ENCODE measurements around the gene TNFRSF14. TPM values are rescaled to one million over a fixed set of nuclear protein-coding genes. Genes with fewer than 3 reads are reported as not detected.

The TNFRSF14 gene
- total RNA-seq, 3 donors from 2014 or later (not counting 1 experiment from before 2014, with no cell fraction given) = 228 to 266 (median 262) TPM

GRCh38 chr1:2508180-2508579 lies 48.0 kb upstream of the TNFRSF14 start:
- DNase-seq (no peak), ATAC-seq (no peak)
- intact Hi-C loops (cut with micrococcal nuclease) = no loop called here
- peaks cover 46% of the 10 kb centered on the region for H3K36me3 ChIP-seq (ENCODE audit: control insufficient read depth, insufficient read depth, low read length)
- Mint-ChIP-seq H3K4me3 (no peak overlapping the region), H3K27me3 (ENCODE audit: low read depth in 2 of 2) (no peaks in the 10 kb centered on the region), H3K27ac (no peak overlapping the region), H3K36me3 (no peaks in the 10 kb centered on the region), H3K4me1 (peaks cover 0 to 5% of the 10 kb centered on the region in 2 donors), H3K9me3 (no peaks in the 10 kb centered on the region)
- TF ChIP-seq CTCF (IDR thresholded peaks at IDR 0.05) = no peak
- peaks cover 6% of the 10 kb centered on the region for H3K4me1 ChIP-seq (ENCODE audit: control insufficient read depth, insufficient read depth, low read length)
- H3K4me3 ChIP-seq (ENCODE audit: low read length) = no peak overlapping the region
- no peak overlapping the region for H3K27ac ChIP-seq (ENCODE audit: low read length)
- 90% methylated on average over 20 of the region's 24 CpGs for WGBS (ENCODE audit: insufficient coverage)
- no peaks in the 10 kb centered on the region for H3K27me3 ChIP-seq (ENCODE audit: control insufficient read depth, insufficient read depth, low read length)
- H3K9me3 ChIP-seq (ENCODE audit: control insufficient read depth, insufficient read depth, low read length) = no peaks in the 10 kb centered on the region

GRCh38 chr1:2508751-2509150 lies 47.4 kb upstream of the TNFRSF14 start:
- WGBS (ENCODE audit: insufficient coverage) = 97% methylated on average over 29 of the region's 29 CpGs
- no peaks in the 10 kb centered on the region for H3K36me3 Mint-ChIP-seq
- H3K27ac Mint-ChIP-seq = no peak overlapping the region
- Histone ChIP-seq H3K36me3 (ENCODE audit: control insufficient read depth, insufficient read depth, low read length) (peaks cover 52% of the 10 kb centered on the region), H3K9me3 (ENCODE audit: control insufficient read depth, insufficient read depth, low read length) (no peaks in the 10 kb centered on the region), H3K4me1 (ENCODE audit: control insufficient read depth, insufficient read depth, low read length) (peaks cover 6% of the 10 kb centered on the region), H3K27ac (ENCODE audit: low read length) (no peak overlapping the region), H3K27me3 (ENCODE audit: control insufficient read depth, insufficient read depth, low read length) (no peaks in the 10 kb centered on the region), H3K4me3 (ENCODE audit: low read length) (no peak overlapping the region)
- no peaks in the 10 kb centered on the region for H3K27me3 Mint-ChIP-seq (ENCODE audit: low read depth in 2 of 2)
- no peaks in the 10 kb centered on the region for H3K9me3 Mint-ChIP-seq
- TF ChIP-seq CTCF (IDR thresholded peaks at IDR 0.05) = no peak
- no peak for ATAC-seq
- no peak overlapping the region for H3K4me3 Mint-ChIP-seq
- DNase-seq = no peak
- intact Hi-C loops (cut with micrococcal nuclease) = no loop called here
- peaks cover 0 to 5% of the 10 kb centered on the region in 2 donors for H3K4me1 Mint-ChIP-seq

GRCh38 chr1:2509589-2509988 lies 46.6 kb upstream of the TNFRSF14 start:
- TF ChIP-seq CTCF (IDR thresholded peaks at IDR 0.05) = no peak
- no peaks in the 10 kb centered on the region for H3K27me3 Mint-ChIP-seq (ENCODE audit: low read depth in 2 of 2)

More at GRCh38 chr1:2509589-2509988, 46.6 kb upstream of the TNFRSF14 start:
- intact Hi-C loops (cut with micrococcal nuclease) = no loop called here
- H3K4me3 Mint-ChIP-seq = no peak overlapping the region
- Histone ChIP-seq H3K27me3 (ENCODE audit: control insufficient read depth, insufficient read depth, low read length) (no peaks in the 10 kb centered on the region), H3K4me1 (ENCODE audit: control insufficient read depth, insufficient read depth, low read length) (peaks cover 6% of the 10 kb centered on the region), H3K4me3 (ENCODE audit: low read length) (no peak overlapping the region), H3K9me3 (ENCODE audit: control insufficient read depth, insufficient read depth, low read length) (no peaks in the 10 kb centered on the region), H3K27ac (ENCODE audit: low read length) (no peak overlapping the region), H3K36me3 (ENCODE audit: control insufficient read depth, insufficient read depth, low read length) (peaks cover 58% of the 10 kb centered on the region)
- H3K27ac Mint-ChIP-seq = no peak overlapping the region
- no peaks in the 10 kb centered on the region for H3K4me1 Mint-ChIP-seq
- no peak for ATAC-seq
- WGBS (ENCODE audit: insufficient coverage) = 94% methylated on average over 11 of the region's 11 CpGs
- no peaks in the 10 kb centered on the region for H3K36me3 Mint-ChIP-seq
- no peaks in the 10 kb centered on the region for H3K9me3 Mint-ChIP-seq
- no peak for DNase-seq
